ENCODE measurements around the gene CBFB. TPM values are rescaled to one million over a fixed set of nuclear protein-coding genes. Genes with fewer than 3 reads are reported as not detected.

CBFB gene
- total and polyA plus RNA-seq, 9 of the 15 experiments (the other 6 are each of a cell fraction or from before 2014, with no cell fraction given) = 22.0 to 112 (median 66.5) TPM

DNA sequence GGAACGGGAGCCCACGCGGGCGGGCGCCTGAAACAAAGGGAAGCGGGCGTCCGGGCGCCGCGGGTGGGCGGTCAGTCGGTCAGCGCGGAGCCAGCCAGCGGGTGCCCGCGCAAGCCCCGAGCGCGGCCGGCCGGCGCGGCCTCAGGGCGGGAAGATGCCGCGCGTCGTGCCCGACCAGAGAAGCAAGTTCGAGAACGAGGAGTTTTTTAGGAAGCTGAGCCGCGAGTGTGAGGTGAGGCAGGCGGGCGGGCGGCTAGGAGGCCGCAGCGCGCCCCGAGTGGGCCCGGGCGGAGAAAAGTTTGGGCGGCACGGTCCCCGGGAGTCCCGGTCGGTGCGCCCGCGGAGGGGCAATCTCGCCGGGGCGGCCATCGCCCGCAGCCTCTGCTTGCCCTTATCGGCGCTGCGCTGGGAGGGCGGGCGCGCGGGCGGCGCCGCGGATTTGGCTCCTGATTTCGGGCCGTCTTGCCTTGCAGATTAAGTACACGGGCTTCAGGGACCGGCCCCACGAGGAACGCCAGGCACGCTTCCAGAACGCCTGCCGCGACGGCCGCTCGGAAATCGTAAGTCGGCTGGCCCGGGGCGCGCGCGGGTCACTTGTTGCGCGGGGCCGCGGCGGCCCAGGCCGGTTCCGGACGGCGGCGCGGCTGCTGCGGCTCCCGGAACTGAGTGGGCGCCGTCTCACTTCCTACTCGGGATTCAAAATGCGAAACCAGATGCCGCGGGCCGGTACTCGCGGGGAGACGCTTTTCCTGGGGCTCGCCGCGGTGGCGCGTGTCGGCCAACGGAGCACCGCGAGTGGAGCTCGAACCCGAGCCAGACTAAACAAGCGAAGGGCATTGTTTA, 526 bp downstream of the CBFB start (continued):
- TF ChIP-seq ZNF75A (CRISPR knock-in tag; IDR thresholded peaks at IDR 0.05) = no peak
- TF ChIP-seq ZNF263 (CRISPR knock-in tag; IDR thresholded peaks at IDR 0.05; ENCODE audit: borderline replicate concordance) = no peak
- no peak for TF ChIP-seq ARID1B (IDR thresholded peaks at IDR 0.05)
- no peak for TF ChIP-seq ZNF217 (CRISPR knock-in tag; IDR thresholded peaks at IDR 0.05)
- no peak for TF ChIP-seq E4F1 (CRISPR knock-in tag; IDR thresholded peaks at IDR 0.05; ENCODE audit: borderline replicate concordance)
- TF ChIP-seq SMAD1 (IDR thresholded peaks at IDR 0.05; ENCODE audit: low read depth, low read length, partially characterized antibody) = no peak
- TF ChIP-seq, protein P1, sequence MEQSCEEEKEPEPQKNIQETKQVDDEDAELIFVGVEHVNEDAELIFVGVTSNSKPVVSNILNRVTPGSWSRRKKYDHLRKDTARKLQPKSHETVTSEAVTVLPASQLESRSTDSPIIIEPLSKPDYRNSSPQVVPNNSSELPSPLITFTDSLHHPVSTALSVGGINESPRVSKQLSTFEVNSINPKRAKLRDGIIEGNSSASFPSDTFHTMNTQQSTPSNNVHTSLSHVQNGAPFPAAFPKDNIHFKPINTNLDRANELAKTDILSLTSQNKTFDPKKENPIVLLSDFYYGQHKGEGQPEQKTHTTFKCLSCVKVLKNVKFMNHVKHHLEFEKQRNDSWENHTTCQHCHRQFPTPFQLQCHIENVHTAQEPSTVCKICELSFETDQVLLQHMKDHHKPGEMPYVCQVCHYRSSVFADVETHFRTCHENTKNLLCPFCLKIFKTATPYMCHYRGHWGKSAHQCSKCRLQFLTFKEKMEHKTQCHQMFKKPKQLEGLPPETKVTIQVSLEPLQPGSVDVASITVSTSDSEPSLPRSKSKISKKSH (CRISPR knock-in tag; IDR thresholded peaks at IDR 0.05) = no peak
- no peak for TF ChIP-seq BCOR (IDR thresholded peaks at IDR 0.05)
- TF ChIP-seq BHLHE40 (IDR thresholded peaks at IDR 0.05; ENCODE audit: low read length) = no peak
- no peak; a peak in 1 of 4 replicates for TF ChIP-seq SIN3A (IDR thresholded peaks at IDR 0.05; ENCODE audit: borderline replicate concordance in 2 of 2, control insufficient read depth in 1 of 2, low read depth in 2 of 2, low read length in 2 of 2)
- no peak for TF ChIP-seq TFE3 (CRISPR knock-in tag; IDR thresholded peaks at IDR 0.05)
